Spleen (tissue), 11 donors: ENCODE results near the gene HTR4. TPM values are rescaled to one million over a fixed set of nuclear protein-coding genes. Genes with fewer than 3 reads are reported as not detected.

ENCODE experiments used
- DNase-seq: peaks from one replicate; pipeline ENCODE4 v3.0.0-alpha.2; 2020
- H3K27ac ChIP-seq, 8 donors: fragments of 200-600 bp; sonication (generic) in 7 of 8; 1 replicate in 4 of 8; 2 replicates in 4 of 8; pipeline versions ENCODE4 v1.5.0 to v1.8.0; 2016 to 2021; ENCODE audit warnings: inconsistent platforms in 4 of 8, mild to moderate bottlenecking in 4 of 8, moderate library complexity in 1 of 8
- H3K27me3 ChIP-seq, 7 donors: fragments of 200-600 bp; sonication (generic) in 6 of 7; replicated peaks in 1 of 7; 1 replicate in 4 of 7; 2 replicates in 3 of 7; pipeline versions ENCODE4 v1.5.0 to v1.8.0; 2016 to 2021; ENCODE audit warnings: inconsistent platforms in 3 of 7, mild to moderate bottlenecking in 1 of 7
- H3K36me3 ChIP-seq, 6 donors: fragments of 200-600 bp; sonication (generic) in 5 of 6; 1 replicate in 4 of 6; 2 replicates in 2 of 6; pipeline versions ENCODE4 v1.5.0 to v1.8.0; 2016 to 2021; ENCODE audit warnings: inconsistent platforms in 2 of 6
- H3K4me1 ChIP-seq, 6 donors: fragments of 200-600 bp; sonication (generic) in 5 of 6; 1 replicate in 3 of 6; 2 replicates in 3 of 6; pipeline versions ENCODE4 v1.5.0 to v1.8.0; 2016 to 2021; ENCODE audit warnings: inconsistent platforms in 3 of 6
- H3K4me3 ChIP-seq, 8 donors: fragments of 200-600 bp; sonication (generic) in 7 of 8; 1 replicate in 4 of 8; 2 replicates in 4 of 8; pipeline versions ENCODE4 v1.5.0 to v1.8.0; 2016 to 2021; ENCODE audit warnings: inconsistent platforms in 4 of 8, mild to moderate bottlenecking in 4 of 8, moderate library complexity in 2 of 8
- H3K9me3 ChIP-seq, 8 donors: fragments of 200-600 bp; sonication (generic) in 7 of 8; 1 replicate in 4 of 8; 2 replicates in 4 of 8; pipeline versions ENCODE4 v1.5.0 to v1.8.0; 2016 to 2021; ENCODE audit warnings: inconsistent platforms in 4 of 8
- POLR2A ChIP-seq, 3 donors: fragments of 450-650 bp; IDR thresholded peaks; one replicate each; pipeline ENCODE4 v1.5.1; 2017; ENCODE audit warnings: antibody characterized with exemption in 3 of 3, mild to moderate bottlenecking in 1 of 3
- POLR2AphosphoS5 ChIP-seq, 3 donors: sonication (generic); formaldehyde crosslinking; IDR thresholded peaks; one replicate each; pipeline ENCODE4 v1.5.1; 2017; ENCODE audit warnings: antibody characterized with exemption in 3 of 3
- WGBS, 5 donors: extraction: QIAGEN DNeasy Blood & Tissue Kit in 3 of 5; methylation state at CpG; one replicate each; pipeline versions ENCODE4 v1.1.5 to v1.1.7; 2013 to 2018; 5-methylcytosine and 5-hydroxymethylcytosine counted together
- intact Hi-C: fragments of 100-400 bp; cut with DNase I; formaldehyde crosslinking; loops from one replicate; pipeline ENCODE4 v1.15.0; 2023; ENCODE audit warnings: low total_unique reads
- polyA plus RNA-seq, 3 donors: library from polyadenylated mRNA; stranded (reverse); fragments of 200-250 nt; gene quantifications; one replicate each; pipeline ENCODE4 v1.2.1, GENCODE V29; 2013
- total RNA-seq, 7 donors: library from RNA; depleted of rRNA in 3 of 7; stranded (reverse); fragments of >200 nt in 3 of 7; fragmentation: NEBNext Ultra II Directional in 4 of 7; extraction: Animal tissue kit (Norgen Biotek cat#: 25700) in 4 of 7; gene quantifications; one replicate each; pipeline versions ENCODE4 v1.1.0 to v1.2.1, GENCODE V29; 2016 to 2021
- TF ChIP-seq, protein P1 (sequence below), 11 experiments: fragments of 200-600 bp in 7 of 11; fragments of 450-650 bp in 4 of 11; sonication (generic) in 4 of 11; IDR thresholded peaks in 8 of 11; conservative IDR thresholded peaks in 3 of 11; 1 replicate in 7 of 11; 2 replicates in 4 of 11; pipeline versions ENCODE4 v1.4.0 to v1.8.0; 2016 to 2021; ENCODE audit warnings: antibody characterized with exemption in 11 of 11, inconsistent platforms in 4 of 11, mild to moderate bottlenecking in 1 of 11
- donor health status: healthy with polysubstance abuse.
- donor health status: DM: no; HTN: no; CAD: no; lungs with moderate emphysema.
- donor health status: DM: no; HTN: no; CAD: no.
- donor health status: Bipolar disorder and iron deficiency.
- donor health status: healthy.
- donor health status: DM: no; HTN: no; CAD: no.
- donor health status: DM: yes; HTN: yes; CAD: no.

Gene HTR4
- total and polyA plus RNA-seq, 10 donors = 0.03 to 0.79 (median 0.41) TPM; not detected in 5

DNA sequence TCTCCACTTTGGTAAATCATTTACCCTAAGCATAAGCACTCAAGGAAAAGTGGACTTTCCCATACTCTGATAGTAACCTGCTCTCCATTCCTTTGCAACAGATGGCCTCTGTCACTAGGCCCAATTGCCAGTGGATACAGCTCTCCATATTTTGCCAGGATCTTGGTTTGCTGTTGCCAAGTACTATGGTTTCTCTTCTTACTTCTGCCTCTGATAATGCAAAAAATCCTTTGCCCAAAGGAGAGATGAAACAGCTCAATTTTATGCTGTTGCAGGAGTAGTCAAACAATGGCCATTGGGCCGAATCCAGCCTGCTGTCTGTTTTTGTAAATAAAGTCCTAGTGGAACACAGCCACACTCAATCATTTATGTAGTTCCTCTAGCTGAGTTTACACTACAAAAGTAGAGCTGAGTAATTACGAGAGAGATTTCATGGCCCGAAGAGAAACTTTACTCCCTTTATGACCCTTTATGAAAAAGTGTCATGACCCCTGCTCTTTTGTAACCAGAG, 92.5 kb downstream of the HTR4 start:
- Histone ChIP-seq H3K9me3 (no peaks in the 10 kb centered on the region), H3K36me3 (no peaks in the 10 kb centered on the region), H3K27me3 (peaks cover 0 to 14% (median 0%) of the 10 kb centered on the region in 7 donors), H3K27ac (no peak overlapping the region), H3K4me3 (no peak overlapping the region), H3K4me1 (no peaks in the 10 kb centered on the region)
- no peak for DNase-seq
- TF ChIP-seq POLR2AphosphoS5 (IDR thresholded peaks at IDR 0.05) (no peak), POLR2A (IDR thresholded peaks at IDR 0.05) (no peak)
- TF ChIP-seq, protein P1, sequence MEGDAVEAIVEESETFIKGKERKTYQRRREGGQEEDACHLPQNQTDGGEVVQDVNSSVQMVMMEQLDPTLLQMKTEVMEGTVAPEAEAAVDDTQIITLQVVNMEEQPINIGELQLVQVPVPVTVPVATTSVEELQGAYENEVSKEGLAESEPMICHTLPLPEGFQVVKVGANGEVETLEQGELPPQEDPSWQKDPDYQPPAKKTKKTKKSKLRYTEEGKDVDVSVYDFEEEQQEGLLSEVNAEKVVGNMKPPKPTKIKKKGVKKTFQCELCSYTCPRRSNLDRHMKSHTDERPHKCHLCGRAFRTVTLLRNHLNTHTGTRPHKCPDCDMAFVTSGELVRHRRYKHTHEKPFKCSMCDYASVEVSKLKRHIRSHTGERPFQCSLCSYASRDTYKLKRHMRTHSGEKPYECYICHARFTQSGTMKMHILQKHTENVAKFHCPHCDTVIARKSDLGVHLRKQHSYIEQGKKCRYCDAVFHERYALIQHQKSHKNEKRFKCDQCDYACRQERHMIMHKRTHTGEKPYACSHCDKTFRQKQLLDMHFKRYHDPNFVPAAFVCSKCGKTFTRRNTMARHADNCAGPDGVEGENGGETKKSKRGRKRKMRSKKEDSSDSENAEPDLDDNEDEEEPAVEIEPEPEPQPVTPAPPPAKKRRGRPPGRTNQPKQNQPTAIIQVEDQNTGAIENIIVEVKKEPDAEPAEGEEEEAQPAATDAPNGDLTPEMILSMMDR (IDR thresholded peaks at IDR 0.05 in 8 of 11, conservative IDR thresholded peaks at IDR 0.05 in 3 of 11) = no peak
- intact Hi-C loops = no loop called here
- WGBS, 5 donors = 64 to 80% (median 73%) methylated on average over 3 of the region's 3 CpGs

DNA sequence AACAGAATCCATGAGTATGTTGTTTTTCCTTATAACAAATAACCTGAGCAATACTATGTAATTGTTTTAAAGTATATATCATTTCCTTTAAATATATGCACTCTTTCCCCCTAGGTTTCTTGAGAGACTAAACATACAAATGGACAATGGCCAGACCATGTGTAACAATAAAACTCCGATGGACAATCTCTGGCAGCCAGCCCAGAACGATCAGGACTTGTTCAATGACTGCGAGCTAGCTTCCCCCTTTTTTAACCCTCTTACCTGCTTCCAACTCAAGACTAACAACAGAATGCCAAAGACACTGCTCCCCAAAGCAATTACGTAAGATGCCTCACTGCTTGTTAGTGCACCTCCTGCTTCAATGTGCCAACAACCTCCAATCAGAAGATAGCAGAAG, 94.9 kb downstream of the HTR4 start:
- H3K27me3 ChIP-seq = peaks cover 0 to 8% (median 0%) of the 10 kb centered on the region in 7 donors
- TF ChIP-seq, protein P1 (IDR thresholded peaks at IDR 0.05 in 8 of 11, conservative IDR thresholded peaks at IDR 0.05 in 3 of 11) = no peak
- TF ChIP-seq POLR2AphosphoS5 (IDR thresholded peaks at IDR 0.05) (no peak), POLR2A (IDR thresholded peaks at IDR 0.05) (no peak)
- DNase-seq = no peak
- no peak overlapping the region for H3K4me3 ChIP-seq
- no peaks in the 10 kb centered on the region for H3K4me1 ChIP-seq
- no peaks in the 10 kb centered on the region for H3K9me3 ChIP-seq
- intact Hi-C loops = no loop called here
- H3K27ac ChIP-seq = no peak overlapping the region
- WGBS, 5 donors = 59 to 71% (median 65%) methylated on average over 4 of the region's 4 CpGs
- H3K36me3 ChIP-seq = no peaks in the 10 kb centered on the region

DNA sequence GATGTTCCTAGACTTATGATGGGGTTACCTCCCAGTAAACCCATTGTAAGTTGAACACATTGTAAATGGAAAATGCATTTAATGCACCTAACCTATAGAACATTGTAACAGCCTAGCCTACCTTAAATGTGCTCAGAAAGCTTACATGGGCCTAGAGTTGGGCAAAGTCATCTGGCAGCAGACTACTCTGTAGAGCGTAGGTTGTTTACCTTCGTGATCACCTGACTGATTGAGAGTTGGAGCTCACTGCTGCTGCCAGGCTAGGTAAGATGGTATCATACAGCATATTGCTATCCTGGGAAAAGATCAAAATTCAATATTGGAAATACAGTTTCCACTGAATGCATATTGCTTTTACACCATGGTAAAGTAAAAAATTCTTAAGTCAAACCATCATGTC, 95.4 kb downstream of the HTR4 start:
- Histone ChIP-seq H3K4me1 (no peaks in the 10 kb centered on the region), H3K9me3 (no peaks in the 10 kb centered on the region), H3K27me3 (peaks cover 0 to 3% (median 0%) of the 10 kb centered on the region in 7 donors), H3K36me3 (no peaks in the 10 kb centered on the region), H3K4me3 (no peak overlapping the region), H3K27ac (no peak overlapping the region)
- intact Hi-C loops = no loop called here
- 82 to 90% (median 89%) methylated on average over 2 of the region's 2 CpGs for WGBS, 5 donors
- no peak for TF ChIP-seq POLR2A (IDR thresholded peaks at IDR 0.05)
- no peak for TF ChIP-seq POLR2AphosphoS5 (IDR thresholded peaks at IDR 0.05)
- TF ChIP-seq, protein P1 (IDR thresholded peaks at IDR 0.05 in 8 of 11, conservative IDR thresholded peaks at IDR 0.05 in 3 of 11) = no peak
- no peak for DNase-seq

DNA sequence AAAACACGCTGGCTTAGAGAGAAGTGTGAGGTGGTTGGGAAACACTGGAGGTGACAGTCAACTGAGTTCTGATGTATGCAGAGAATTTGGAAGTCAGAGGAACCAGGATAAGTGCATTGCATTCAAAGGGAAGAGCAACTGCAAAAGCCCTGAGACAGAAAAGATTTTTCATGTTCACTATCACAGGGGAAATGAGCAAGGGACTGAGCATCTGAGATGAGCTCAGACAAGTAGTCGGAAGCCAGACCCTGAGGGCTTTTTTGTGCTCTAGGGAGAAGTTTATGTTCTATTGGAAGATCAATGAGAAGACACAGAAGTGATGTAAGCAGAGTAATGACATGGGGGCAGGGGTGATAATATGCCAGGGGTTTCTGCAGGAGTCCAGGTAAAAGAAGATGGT, 97.5 kb downstream of the HTR4 start:
- Histone ChIP-seq H3K27ac (no peak overlapping the region), H3K27me3 (no peaks in the 10 kb centered on the region), H3K4me1 (no peaks in the 10 kb centered on the region), H3K36me3 (no peaks in the 10 kb centered on the region), H3K9me3 (no peaks in the 10 kb centered on the region), H3K4me3 (no peak overlapping the region)
- TF ChIP-seq, protein P1 (IDR thresholded peaks at IDR 0.05 in 8 of 11, conservative IDR thresholded peaks at IDR 0.05 in 3 of 11) = no peak
- TF ChIP-seq POLR2AphosphoS5 (IDR thresholded peaks at IDR 0.05) (no peak), POLR2A (IDR thresholded peaks at IDR 0.05) (no peak)
- WGBS, 5 donors = 65 to 84% (median 70%) methylated on average over 2 of the region's 2 CpGs
- intact Hi-C loops = no loop called here
- DNase-seq = no peak
